Glutamatergic neuron (in vitro differentiated cells): ENCODE measurements around the gene RPEL1. TPM values are rescaled to one million over a fixed set of nuclear protein-coding genes. Genes with fewer than 3 reads are reported as not detected.
A peak's percentile ranks its signal among the peaks of the same experiment; 100 is the strongest.

Experiments
- DNase-seq: peaks from one replicate; pipeline ENCODE4 v3.0.0; 2022
- H3K27ac Mint-ChIP-seq: one replicate; pipeline ENCODE4 v1.8.0; 2020; ENCODE audit warnings: mild to moderate bottlenecking, mixed read lengths, inconsistent platforms; ENCODE audit not compliant: unreplicated experiment
- H3K27me3 Mint-ChIP-seq: one replicate; pipeline ENCODE4 v1.8.0; 2020; ENCODE audit warnings: mild to moderate bottlenecking, moderate library complexity, mixed read lengths, inconsistent platforms; ENCODE audit not compliant: unreplicated experiment
- H3K36me3 Mint-ChIP-seq: one replicate; pipeline ENCODE4 v1.8.0; 2020; ENCODE audit warnings: mild to moderate bottlenecking, mixed read lengths, inconsistent platforms; ENCODE audit not compliant: unreplicated experiment
- H3K4me1 Mint-ChIP-seq: one replicate; pipeline ENCODE4 v1.8.0; 2020; ENCODE audit warnings: mild to moderate bottlenecking, low read depth, mixed read lengths, inconsistent platforms; ENCODE audit not compliant: unreplicated experiment
- H3K4me3 Mint-ChIP-seq: one replicate; pipeline ENCODE4 v1.8.0; 2020; ENCODE audit warnings: mild to moderate bottlenecking, mixed read lengths, inconsistent platforms; ENCODE audit not compliant: unreplicated experiment
- H3K9me3 Mint-ChIP-seq: one replicate; pipeline ENCODE4 v1.8.0; 2020; ENCODE audit warnings: mild to moderate bottlenecking, moderate library complexity, mixed read lengths, inconsistent platforms; ENCODE audit not compliant: unreplicated experiment
- CTCF ChIP-seq: fragments of 200-600 bp; sonication (generic); IDR thresholded peaks from one replicate; pipeline ENCODE4 v1.5.0; 2021; ENCODE audit not compliant: partially characterized antibody, unreplicated experiment
- total RNA-seq: library from RNA; stranded (reverse); fragmentation: NEBNext Ultra II Directional; extraction: Animal tissue kit (Norgen Biotek cat#: 25700); gene quantifications from one replicate; pipeline ENCODE4 v1.2.1, GENCODE V29; 2021; ENCODE audit not compliant: unreplicated experiment

Gene RPEL1
- total RNA-seq, 1 donor from 2014 or later: not detected

- peaks cover 23% of the 10 kb centered on the region for H3K36me3 Mint-ChIP-seq
- H3K4me3 Mint-ChIP-seq: peak overlapping the region; percentile 100
- no peak for TF ChIP-seq CTCF
- peak; percentile 24 for DNase-seq
- peaks cover 36% of the 10 kb centered on the region for H3K27me3 Mint-ChIP-seq
- H3K27ac Mint-ChIP-seq: peak overlapping the region; percentile 97
- H3K4me1 Mint-ChIP-seq: peaks cover 29% of the 10 kb centered on the region
- H3K9me3 Mint-ChIP-seq: peaks cover 40% of the 10 kb centered on the region
These were observed 33.2 kb downstream of the RPEL1 start for GRCh38 chr10:103278862-103279298.

GRCh38 chr10:103280031-103280430 lies 34.3 kb downstream of the RPEL1 start:
- peak; percentile 27 for DNase-seq
- TF ChIP-seq CTCF: no peak
- peak overlapping the region; percentile 100 for H3K27ac Mint-ChIP-seq
- peaks cover 36% of the 10 kb centered on the region for H3K27me3 Mint-ChIP-seq
- H3K4me3 Mint-ChIP-seq: peak overlapping the region; percentile 100
- H3K9me3 Mint-ChIP-seq: peaks cover 40% of the 10 kb centered on the region
- peaks cover 23% of the 10 kb centered on the region for H3K36me3 Mint-ChIP-seq
- peaks cover 29% of the 10 kb centered on the region for H3K4me1 Mint-ChIP-seq

- Mint-ChIP-seq H3K27ac (peak overlapping the region; percentile 100), H3K9me3 (peaks cover 38% of the 10 kb centered on the region), H3K4me3 (peak overlapping the region; percentile 100), H3K27me3 (peaks cover 33% of the 10 kb centered on the region), H3K4me1 (peaks cover 28% of the 10 kb centered on the region), H3K36me3 (peaks cover 23% of the 10 kb centered on the region)
- no peak for TF ChIP-seq CTCF
- DNase-seq: no peak
These were observed 34.8 kb downstream of the RPEL1 start for GRCh38 chr10:103280506-103280905.

- Mint-ChIP-seq H3K27ac (peak overlapping the region; percentile 100), H3K4me3 (peak overlapping the region; percentile 100), H3K9me3 (peaks cover 28% of the 10 kb centered on the region), H3K36me3 (peaks cover 23% of the 10 kb centered on the region), H3K4me1 (peaks cover 27% of the 10 kb centered on the region), H3K27me3 (peaks cover 24% of the 10 kb centered on the region)
- DNase-seq: peak; percentile 97
- no peak for TF ChIP-seq CTCF
These were observed 36.1 kb downstream of the RPEL1 start for GRCh38 chr10:103281753-103282152.

- no peak for DNase-seq
- no peak for TF ChIP-seq CTCF
- peaks cover 23% of the 10 kb centered on the region for H3K36me3 Mint-ChIP-seq
- peak overlapping the region; percentile 100 for H3K4me3 Mint-ChIP-seq
- peaks cover 21% of the 10 kb centered on the region for H3K27me3 Mint-ChIP-seq
- peaks cover 24% of the 10 kb centered on the region for H3K9me3 Mint-ChIP-seq
- H3K27ac Mint-ChIP-seq: peak overlapping the region; percentile 69
- peaks cover 27% of the 10 kb centered on the region for H3K4me1 Mint-ChIP-seq
These were observed 37.3 kb downstream of the RPEL1 start for GRCh38 chr10:103282961-103283360.
